Activated CD4-positive, alpha-beta T cell treated with anti-CD3 and anti-CD28 coated beads for 4 hours (primary cell): ENCODE data around the gene MYH15.

ENCODE experiments used
- DNase-seq, 2 donors: peaks; one replicate each; pipeline ENCODE4 v3.0.0-alpha.2; 2020

MYH15 gene

DNA sequence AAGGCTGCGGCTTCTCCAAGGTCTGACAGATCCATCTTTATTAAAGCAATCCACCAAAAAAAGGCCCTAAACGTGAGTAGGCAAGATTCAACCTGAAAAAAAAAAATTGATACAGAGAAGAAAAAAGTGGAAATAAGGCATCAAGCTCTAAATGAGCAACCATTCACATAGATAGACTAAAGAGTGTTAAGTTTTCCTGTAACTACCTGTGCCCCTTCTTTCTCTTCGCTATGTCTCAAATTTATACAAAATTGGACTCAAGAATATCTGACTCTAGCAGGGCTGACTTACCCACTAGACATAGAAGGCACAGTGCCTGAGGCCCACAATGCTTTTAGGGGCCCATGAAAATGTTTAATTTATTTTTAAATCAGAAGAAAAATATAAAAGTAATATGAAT lies at the start of gene MYH15:
Gene MYH15 (minus strand): TSS at position 101 of the 400 bp plus-strand sequence. CDS start 66 bp downstream, at position 35.
- DNase-seq: no peak

DNA sequence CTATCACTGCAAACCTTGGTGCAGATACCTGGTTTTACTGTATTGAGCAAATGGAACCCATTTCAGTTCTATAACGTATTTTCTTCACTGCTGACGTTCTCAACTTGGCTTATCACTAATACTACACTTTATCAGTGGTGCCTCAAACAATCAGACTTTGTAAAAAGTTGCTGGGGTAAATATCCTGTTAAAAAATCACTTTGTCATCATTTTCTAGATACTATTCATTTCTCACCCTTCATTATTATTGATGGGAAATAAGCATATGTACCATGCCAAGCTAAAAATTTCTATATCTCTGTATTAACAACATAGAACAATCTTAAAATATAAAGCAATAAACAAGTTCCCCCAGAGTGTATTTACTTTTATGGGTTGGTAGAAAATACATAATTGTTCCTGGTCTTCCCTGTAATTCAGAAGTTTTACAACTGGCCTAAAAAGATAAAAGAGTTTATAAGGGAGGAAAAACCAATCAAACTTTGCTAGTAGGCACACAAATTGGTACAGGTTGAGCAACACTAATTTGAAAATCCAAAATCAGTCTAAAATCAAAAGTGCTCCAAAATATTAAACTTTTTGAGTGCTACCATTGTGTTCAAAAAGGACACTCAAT lies 45.7 kb upstream of the MYH15 start:
- no peak for DNase-seq

DNA sequence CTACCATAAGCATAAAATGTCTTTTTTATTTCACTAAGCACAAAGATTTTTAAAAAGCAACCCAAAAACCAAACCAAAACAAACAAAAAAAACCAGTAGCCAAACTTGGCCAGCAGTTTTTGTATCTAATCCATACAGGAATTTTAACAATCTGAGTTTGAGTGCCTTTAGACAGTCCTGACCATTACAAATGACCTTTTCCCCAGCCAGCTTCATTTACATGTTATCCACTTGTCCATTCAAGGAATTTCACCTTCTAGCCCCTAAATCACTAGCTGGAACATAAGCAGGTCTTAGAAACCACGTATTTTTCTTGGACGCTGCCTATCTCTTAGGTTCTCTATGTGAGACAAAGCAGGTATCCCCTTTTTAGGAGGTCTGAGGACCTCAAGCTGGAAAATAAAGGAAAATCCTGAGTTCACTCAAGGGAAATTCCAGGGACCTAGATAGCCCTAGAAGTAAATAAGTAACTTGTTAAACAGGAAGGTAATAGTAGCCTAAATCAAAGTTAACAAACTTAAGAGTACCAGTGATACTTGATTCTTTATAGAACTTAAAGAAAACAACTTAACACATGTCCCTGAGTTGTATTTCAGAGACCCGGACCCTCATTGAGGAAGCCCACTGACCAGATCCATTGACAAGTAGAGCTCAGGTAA lies 44.6 kb upstream of the MYH15 start:
- DNase-seq: no peak

DNA sequence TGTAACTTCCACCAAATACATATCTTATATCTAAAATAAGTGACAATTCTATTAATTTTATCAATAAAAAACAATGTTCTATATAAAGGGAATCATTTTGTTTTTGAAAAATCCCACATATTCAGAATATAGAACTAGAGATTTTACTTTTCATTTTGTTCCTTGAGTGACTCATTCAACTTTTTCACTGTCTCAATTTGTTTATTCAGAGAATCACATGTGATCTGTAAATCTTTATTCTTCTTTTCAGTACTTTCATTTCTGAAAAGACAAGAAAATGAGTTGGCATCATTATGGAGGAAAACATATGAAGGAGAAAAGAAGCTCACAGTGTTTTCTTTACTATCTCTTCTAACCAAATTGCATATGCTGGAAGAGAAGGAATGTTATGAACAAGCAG lies 43.8 kb upstream of the MYH15 start:
- no peak for DNase-seq

DNA sequence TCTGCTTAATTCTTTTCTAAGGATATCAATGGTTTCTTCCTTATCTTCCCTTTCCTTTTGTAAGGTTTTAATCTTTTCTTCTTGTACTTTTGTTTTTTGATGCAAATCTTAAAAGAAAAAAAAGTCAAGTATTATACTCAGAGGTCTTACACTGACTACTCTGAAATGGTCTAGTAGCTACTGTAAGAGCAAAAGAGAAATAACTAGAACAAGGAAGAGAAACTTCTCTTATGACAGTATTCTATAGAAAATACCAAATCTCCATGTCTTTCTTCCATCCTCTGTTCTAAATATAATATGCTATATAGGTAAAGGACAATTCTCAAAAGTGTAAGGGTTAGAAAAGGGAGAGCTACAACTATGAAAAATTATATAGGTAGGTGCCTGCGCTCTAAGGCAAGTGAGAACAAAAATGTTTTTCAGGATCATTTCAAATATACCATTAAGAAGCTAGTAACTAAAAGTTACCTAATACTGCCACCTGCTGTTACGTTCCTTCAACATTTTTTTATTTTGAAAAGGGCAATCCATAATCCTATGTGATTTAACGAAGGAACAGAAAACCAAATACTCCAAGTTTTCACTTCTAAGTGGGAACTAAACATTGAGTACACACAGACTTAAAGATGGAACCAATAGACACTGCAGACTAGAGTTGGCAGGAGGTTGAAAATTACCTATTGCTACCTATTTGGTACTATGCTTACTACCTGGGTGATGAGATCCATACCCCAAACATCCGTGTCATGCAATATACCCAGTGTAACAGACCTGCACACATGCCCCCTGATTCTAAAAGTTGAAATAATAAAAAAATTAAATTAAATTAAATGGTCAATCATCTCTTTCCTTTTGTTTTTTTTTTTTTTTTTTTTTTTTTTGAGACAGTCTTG lies 42.1 kb upstream of the MYH15 start:
- DNase-seq: peak in 1 of 2 donors; percentile 8

DNA sequence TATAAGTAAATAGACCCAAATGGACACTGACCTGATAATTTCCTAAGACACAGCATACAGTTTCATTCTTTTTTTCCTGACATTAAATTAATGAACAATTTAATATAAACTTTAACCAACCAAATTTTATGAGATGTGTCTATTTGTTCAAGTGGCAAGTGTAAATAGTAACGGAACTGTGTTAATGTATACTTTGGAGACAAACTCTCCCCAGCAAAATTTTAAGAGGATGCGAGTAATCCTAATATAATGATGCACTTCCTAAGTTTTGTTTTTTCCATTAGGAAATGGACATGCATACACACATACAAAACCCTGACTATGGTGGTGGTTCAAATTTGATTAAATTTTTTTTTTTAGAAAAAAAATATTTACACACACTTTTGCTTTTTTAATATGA lies 38.5 kb upstream of the MYH15 start:
- DNase-seq: no peak

DNA sequence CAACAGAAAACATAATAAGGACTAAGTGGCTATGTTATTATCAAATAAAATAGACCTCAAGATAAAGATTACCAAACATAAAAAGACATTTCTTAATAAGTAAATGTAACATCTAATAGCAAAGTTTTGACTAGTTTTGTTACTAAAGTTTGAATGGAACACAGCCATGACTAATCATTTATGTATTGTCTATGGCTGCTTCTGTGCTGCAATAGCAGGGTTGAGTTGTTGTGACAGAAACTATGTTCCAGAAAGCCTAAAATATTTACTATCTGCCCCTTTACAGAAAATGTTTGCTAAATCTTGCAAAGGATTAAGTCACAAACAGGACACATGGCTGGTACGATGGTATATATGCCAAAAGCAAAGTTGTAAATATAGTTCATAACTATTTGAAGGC lies 37.9 kb upstream of the MYH15 start:
- no peak for DNase-seq

DNA sequence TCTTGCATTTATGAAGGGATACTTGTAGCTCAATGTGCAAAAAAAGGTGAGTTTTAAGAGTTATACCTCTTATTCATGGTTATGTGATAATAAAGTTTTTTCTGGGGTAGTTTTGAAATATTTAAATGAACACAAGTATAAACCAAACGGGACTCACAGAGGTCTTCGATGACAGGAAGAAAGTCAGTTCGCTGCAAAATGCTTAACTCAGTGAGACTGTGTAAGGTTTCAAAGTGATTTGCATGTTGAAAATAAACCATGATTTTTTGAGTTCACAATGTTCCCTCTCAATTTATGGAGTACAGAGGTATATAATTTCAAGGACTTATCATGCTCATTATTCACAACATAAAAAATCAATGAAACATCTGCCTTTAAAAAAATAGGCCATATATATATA lies 36.3 kb upstream of the MYH15 start:
- no peak for DNase-seq

DNA sequence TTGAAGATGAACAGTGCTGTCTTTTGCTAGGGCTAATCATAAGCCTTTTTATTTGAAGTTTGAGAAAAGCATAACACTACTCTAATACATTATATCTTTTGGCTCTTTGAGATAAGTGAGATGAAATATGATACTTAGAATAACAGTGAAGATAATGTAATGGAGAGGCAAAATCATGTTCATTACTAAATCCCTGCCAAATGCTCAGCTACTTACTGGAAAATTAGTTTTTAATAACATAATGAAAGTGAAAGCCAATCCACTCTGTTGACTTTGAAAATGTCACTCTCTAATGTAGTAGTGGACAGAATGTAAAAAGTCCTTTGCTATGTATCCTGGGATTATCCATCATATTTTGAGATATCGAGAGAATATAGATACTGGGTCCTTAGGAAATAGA lies 35.9 kb upstream of the MYH15 start:
- DNase-seq: no peak

DNA sequence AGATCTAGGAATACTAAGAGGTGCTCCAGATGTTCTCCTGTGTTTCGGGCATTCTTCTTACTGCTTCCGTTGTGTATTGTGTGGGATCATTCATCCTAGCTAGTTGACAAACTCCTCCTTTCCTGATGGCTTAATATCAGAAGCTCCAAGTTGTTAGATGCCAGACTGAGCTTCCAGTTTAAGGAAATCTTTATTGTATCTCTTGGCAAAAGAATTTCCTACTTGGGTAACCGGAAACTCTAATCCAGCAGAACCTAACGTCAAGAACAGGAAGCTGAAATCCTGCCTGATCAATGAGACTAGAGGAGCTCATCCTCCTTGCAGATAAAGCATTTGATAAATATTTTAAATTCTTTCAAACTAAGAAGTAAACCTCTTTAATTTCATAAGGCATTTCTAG lies 27.7 kb upstream of the MYH15 start:
- no peak for DNase-seq

DNA sequence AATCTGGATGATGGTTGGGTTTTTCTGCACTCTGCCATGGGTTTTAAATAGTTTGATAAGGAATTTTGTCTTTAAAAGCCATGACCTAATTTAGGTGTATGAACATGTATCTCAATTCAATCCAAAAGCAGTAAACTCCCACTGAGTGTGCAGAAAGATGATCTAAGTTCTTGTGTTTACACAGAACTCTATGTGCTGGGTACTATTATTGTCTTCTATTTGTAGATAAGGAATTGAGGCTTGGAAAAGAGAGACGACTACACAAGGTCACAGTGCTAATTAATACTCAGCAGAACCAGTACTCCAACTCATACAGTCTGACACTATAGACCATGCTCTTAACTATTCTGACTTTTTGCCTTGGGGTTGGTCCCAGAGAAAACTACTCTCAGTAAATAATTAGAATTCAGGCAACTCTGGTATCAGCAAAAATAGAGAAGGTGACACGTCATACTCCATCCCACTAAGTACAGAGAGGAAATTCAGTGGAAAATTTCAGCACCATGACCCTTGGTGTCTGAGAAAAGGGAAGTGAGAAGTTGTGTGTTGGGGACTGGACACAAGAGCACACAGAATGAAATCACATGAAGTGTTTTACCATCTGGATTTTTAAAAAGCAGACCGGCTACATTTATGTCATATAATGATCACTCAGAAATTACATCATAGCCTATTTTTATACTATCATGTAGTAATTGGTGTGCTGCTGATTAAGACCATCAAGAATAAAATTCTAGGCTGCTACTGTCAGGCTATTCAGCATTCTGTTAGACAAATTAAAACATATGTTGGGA lies 18.3 kb upstream of the MYH15 start:
- no peak for DNase-seq

DNA sequence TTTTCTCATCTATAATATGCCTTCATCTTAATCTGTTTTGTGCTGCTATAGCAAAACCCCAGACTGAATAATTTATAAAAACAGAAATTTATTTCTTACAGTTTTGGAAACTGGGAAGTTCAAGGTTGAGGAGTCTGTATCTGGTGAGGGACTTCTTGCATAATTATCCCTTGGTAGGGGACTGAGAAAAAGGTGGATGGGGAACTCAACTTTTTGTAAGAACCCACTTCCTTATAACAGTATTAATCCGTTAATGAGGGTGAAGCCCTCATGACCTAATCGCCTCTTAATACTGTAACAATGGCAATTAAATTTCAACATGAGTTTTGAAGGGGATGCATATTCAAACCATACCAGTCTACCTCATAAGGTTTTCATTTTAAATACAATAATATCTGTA lies 17.4 kb upstream of the MYH15 start:
- DNase-seq: no peak

DNA sequence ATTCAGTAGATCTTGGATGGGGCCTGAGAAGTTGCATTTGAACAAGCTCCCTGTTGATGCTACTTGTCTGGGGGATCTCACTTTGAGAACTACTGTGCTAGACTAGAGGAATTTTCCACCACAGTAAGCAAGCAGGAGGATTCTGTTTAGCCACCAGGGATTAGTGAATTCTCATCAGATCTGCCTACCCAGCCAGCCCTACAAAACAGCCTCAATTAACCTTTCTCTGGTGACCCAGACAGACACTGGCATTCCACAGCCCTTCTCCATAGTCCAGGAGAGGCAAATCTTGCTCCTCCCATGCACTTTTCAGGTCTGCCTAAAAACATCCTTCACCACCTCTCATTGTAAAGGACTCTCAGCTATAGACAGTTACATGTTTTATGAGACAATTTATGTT lies 16.7 kb upstream of the MYH15 start:
- no peak for DNase-seq

DNA sequence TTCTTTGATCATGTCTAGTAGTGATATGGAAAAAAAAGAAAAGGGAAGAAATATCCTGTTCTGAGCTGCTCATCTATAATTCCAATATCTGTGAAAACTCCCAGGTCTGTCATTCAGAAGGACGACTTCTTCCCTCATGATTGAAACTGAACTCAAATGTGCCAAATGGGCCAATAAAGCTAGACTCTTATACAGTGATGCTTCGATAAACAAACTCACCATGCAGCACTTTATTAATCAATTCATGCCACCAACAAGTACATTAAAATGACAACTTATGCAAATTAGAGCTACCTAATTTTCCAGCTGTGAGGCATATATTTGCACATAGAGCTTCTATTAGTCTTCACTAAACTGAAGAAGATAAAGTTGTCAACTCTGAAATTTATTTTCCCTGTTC lies 15.6 kb upstream of the MYH15 start:
- no peak for DNase-seq

DNA sequence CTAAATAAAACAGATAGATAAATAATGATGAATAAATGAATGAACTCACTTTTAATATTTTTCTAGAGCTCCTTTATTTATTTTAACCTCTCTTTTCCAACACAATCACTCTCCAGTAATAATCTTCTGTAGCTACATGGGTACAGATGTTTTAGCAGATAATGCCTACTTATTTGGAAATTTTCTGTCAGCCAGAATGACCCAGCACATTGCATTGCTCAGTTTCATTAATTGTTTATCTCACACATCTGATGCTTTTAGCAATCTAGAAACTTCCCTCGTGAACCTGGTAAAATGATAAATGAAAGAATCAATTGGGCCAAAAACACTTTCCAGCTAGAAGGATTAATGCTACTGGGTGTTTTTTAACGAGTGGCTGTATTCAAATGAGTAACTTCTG lies 14.9 kb upstream of the MYH15 start:
- DNase-seq: no peak

DNA sequence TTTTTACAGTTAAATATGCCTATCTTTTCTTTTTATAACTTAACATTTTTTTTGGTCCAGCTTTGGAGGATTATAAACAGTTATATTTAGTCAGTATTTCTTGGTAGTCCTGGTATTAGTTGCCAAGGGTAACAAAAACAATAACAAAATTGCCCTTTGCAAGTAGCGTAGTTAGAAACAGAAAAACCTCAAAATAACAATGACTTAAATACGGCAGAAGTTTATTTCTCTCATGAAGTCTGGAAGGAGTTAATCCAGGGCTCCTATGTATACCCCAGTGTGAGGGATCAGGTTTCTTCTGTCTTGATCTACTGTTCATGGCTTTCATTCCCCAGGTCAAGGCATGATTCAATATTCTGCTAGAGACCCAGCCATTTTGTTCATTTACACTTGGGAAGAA lies 14.1 kb upstream of the MYH15 start:
- no peak for DNase-seq

DNA sequence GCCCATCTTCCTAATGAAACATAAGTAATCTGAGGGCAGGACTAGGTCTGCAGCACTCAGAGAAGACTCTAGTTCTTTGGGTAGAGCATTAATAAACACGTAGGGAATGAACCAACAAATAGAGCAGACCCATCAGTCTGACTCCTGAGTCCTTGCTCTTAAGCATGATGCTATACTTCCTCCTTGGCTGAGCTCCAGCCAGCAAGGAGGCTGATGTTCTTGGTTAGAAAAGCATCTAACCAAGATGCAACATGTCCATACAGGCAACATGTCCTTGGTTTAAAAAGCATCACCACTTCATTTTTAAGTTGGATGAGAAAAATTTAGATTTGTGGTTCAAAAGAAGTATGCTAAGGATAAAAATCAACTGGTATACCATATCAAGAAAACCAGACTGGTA lies 8.5 kb upstream of the MYH15 start:
- no peak for DNase-seq

DNA sequence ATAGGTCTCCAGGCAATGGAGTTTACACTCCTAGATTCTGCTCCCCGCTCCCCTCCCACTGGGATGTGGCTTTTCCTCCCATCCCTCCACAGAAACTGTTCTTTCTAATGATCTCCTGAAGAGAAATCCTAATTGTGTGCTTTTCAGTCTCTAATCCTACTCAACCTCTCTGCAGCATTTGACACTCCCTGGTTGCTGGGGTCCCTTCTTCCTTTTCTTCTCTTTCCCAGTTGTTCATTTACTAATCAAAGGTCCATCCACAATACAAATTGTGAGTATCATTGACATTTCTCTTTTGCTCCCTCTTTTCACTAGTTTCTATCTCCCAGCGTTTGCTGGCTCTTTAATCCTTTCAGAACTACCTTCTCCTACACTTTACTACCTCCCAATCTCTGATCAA lies 6.5 kb upstream of the MYH15 start:
- no peak for DNase-seq

DNA sequence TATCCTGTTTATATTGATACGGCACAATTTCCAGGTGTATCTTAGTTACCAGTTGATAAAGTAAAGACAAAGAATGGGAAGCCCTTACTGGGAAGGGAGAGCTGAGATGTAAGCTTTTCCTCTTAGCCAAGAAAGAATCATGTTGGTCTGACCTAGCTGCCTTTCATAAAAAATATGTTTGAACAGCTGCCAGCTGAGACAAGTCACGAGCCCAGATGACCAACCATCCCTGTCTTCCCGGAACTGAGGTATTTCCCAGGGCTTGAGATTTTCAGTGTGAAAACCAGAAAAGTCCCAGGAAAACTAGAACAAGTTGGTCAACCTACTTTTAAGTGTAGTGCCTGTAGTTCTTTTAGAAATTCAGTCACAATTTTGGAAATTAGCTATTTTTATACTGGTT lies 3.6 kb upstream of the MYH15 start:
- DNase-seq: no peak

DNA sequence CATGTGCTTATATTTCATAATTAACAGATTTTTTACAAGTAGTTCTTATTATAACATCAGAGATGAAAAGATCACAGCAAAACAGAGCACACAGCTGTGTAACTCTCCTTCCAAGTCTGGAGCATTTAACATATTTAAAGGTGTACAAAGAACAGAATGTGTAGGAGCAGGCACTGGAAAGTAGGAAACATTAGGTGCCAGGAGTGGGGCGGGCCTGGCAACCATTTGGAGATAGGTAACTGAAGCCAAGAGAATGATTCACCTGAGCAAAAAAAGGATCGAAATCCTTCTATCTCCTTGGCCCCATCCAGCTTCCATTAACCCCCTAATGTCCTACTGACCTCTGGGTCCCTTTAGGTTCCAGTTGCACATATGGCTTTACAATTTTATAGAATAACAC lies 2.3 kb upstream of the MYH15 start:
- DNase-seq: no peak

DNA sequence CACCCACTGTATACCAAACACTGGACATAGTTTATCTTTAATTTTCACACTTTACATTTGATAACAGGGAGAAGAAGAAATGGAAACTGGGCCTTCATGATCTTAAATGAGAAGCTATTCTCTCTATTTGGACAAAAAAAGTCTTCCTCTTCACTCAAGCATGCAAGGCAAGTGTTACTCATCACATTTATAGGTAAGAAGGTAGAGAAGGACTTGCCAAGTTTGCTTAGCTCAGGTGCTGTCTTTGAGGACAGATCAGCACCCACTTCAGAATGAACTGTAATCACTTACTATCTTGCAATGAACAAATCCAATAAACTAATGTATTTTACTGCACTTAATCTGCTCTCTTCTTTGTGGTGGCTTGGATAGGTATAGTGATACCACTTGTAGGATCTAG lies 1.1 kb upstream of the MYH15 start:
- no peak for DNase-seq

DNA sequence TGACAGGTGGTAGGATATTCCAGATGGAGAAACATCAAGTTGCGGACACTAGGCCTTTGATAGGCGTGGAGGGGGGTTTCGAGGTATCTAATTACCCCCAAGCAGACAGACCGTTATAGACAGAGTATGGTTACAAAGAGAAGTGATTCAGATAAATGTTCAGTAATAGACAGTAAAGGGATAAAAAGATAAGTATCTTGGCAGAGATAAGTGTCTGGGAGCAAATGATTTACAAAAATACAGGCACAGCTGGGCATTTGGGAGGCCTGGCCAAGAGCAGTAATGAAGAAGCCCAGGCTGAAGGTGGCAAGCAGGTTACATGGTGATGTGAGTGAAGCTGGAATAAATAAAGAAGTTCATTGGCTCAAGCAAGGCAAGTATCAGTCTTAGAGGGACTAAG lies 659 bp upstream of the MYH15 start:
- DNase-seq: no peak

DNA sequence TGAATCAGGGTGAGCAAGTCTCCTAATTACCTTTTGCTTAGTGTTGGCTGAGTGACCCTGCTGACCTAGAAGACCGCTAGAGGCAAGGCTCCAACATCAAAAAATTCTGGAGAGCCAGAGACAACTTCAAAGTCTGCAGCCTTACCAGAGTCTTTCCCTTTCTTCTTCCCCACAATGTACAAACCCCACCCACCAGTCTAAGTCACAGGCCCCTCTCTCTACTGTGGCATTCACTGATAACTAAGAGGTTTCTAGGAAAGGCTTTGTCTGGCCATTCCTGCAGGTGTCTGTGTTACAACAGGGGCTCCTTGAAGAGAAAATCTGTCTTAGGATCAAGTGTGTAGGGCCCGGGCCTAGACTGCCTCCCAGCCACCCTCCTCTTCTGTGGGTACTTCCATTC lies 525 bp downstream of the MYH15 start:
- no peak for DNase-seq
